NK-92 (cell line): ENCODE measurements around the gene MRPL18.
"Not testable (repeated sequence)": the region's sequence is repeated elsewhere in the genome, so short reads cannot be mapped to it uniquely, and the experiment has no call there.

ENCODE experiments used
- DNase-seq: peaks from one replicate; lab custom pipeline; 2025; ENCODE audit not compliant: unreplicated experiment; lab: John Stamatoyannopoulos, UW

The MRPL18 gene

GRCh38 chr6:159816775-159817174 lies 26.5 kb downstream of the MRPL18 start:
- DNase-seq, result not testable (repeated sequence)

GRCh38 chr6:159817951-159818739 lies 27.9 kb downstream of the MRPL18 start:
- no peak for DNase-seq

- DNase-seq, result no peak
Observed at GRCh38 chr6:159819098-159819497, 28.8 kb downstream of the MRPL18 start.

- DNase-seq, result no peak
Observed at GRCh38 chr6:159819932-159820640, 29.8 kb downstream of the MRPL18 start.

- DNase-seq, result no peak
Observed at GRCh38 chr6:159821122-159821521, 30.9 kb downstream of the MRPL18 start.

- DNase-seq, result no peak
Observed at GRCh38 chr6:159821726-159822125, 31.5 kb downstream of the MRPL18 start.

- DNase-seq, result no peak
Observed at GRCh38 chr6:159823953-159824352, 33.7 kb downstream of the MRPL18 start.

GRCh38 chr6:159824690-159825089 lies 34.4 kb downstream of the MRPL18 start:
- DNase-seq, result not testable (repeated sequence)

GRCh38 chr6:159826004-159826403 lies 35.7 kb downstream of the MRPL18 start:
- no peak for DNase-seq

- no peak for DNase-seq
Observed at GRCh38 chr6:159826968-159827647, 36.8 kb downstream of the MRPL18 start.

- DNase-seq, result no peak
Observed at GRCh38 chr6:159828074-159828473, 37.8 kb downstream of the MRPL18 start.

- DNase-seq, result no peak
Observed at GRCh38 chr6:159829526-159829925, 39.3 kb downstream of the MRPL18 start.

- DNase-seq, result no peak
Observed at GRCh38 chr6:159830501-159831372, 40.5 kb downstream of the MRPL18 start.

GRCh38 chr6:159831373-159831679 lies 41.1 kb downstream of the MRPL18 start:
- no peak for DNase-seq

- no peak for DNase-seq
Observed at GRCh38 chr6:159832946-159833345, 42.7 kb downstream of the MRPL18 start.

- DNase-seq, result no peak
Observed at GRCh38 chr6:159833556-159833955, 43.3 kb downstream of the MRPL18 start.

GRCh38 chr6:159833997-159834603 lies 43.8 kb downstream of the MRPL18 start:
- DNase-seq, result no peak

- DNase-seq, result no peak
Observed at GRCh38 chr6:159836718-159837490, 46.6 kb downstream of the MRPL18 start.

GRCh38 chr6:159837511-159837910 lies 47.2 kb downstream of the MRPL18 start:
- DNase-seq, result no peak
